Measurements from ENCODE around the gene SLC35G6.

GRCh38 chr17:7480089-7480384 lies 1.2 kb upstream of the SLC35G6 start:
- no peak for TF ChIP-seq CTCF (IDR thresholded peaks at IDR 0.05; ENCODE audit: low read depth, low read length, poor library complexity, severe bottlenecking)
- TF ChIP-seq EZH2phosphoT487 (IDR thresholded peaks at IDR 0.05; ENCODE audit: borderline replicate concordance, low read length) = no peak
